HG03442 (cell line): ENCODE measurements around the gene NOP9.

Experiments used
- ATAC-seq: cut with Tn5 transposase; IDR thresholded peaks from one replicate; pipeline ENCODE4 v1.9.1; 2021; ENCODE audit warnings: mild to moderate bottlenecking, moderate library complexity; ENCODE audit not compliant: unreplicated experiment

NOP9 gene

DNA sequence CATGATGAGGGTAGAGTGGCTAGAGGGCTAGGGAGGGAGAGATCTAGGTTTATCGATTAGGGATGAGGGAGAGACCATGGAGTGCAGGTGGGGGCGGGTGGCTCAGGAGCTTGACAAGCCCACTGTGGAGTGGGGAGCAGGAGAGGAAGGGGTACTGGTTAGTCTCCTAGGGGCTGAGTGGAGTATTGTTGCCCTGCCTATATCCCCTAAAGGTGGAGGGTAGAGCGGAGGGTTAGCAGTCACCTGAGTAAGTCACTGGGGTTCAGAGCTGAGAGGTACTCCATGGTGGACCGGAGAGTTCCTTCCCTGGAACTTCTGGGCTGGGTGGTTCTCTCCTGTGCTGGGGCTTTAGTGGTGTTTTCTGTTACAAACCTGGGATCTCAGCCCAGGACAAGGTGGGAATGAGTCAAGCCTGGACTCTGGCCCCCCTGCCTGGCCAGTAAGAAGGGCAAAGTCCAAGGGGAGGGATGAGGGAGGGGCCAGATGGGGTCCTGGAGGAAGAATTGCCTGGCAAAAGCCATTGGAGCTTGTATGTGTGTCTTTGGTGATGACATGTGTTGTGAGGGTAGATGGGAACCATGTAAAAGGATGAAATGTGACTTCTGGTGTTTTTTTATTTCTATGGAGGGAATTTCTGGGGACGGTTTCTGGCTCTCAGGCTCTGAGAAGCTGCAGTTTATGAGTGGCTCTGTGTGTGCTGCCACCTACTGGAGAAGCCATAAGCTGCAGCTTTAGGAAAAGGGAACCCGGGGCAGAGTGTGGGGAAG, 8.1 kb downstream of the NOP9 start, which contains the start of gene CIDEB:
TSS of gene CIDEB (minus strand) at position 403 of the 767 bp plus-strand sequence. CDS start at position 284, 119 bp downstream.
- ATAC-seq = no peak

GRCh38 chr14:24308342-24309124, 8.9 kb downstream of the NOP9 start:
- ATAC-seq = no peak

DNA sequence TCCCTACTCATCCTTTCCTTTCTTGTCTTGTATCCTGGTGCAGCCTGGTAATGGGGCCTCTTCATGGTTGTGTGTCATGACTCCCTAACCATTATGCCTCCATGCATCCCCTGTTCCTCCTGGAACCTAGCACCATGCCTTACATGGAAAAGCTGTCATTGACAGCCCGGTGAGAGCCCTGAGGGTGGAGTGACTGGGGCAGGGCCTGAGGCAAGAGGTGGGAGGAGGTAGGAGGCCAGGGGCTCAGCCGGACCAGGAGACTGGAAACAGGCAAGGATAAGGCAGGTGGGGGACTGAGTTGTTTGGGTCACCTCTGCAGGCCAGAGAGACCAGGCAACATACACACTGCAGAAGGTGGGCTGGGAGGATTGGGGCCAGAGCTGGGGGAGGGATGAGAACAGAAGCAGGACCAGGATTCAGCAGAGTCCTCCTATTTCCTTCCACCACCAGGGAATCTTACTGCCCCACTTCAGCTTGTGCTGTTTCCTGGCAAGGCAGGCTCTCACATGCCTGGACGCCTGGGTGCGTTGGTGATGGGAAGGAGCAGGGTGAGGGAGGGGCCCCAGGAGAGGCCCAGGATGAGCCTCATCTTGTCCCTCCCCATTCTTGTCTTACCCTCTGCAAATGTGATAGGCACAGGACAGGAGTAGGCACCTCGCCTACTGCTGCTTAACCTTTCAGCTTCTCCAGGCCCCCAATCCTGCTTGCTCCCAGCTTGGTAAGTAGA, 10.1 kb downstream of the NOP9 start, which contains the start of gene LTB4R2:
TSS of gene LTB4R2 (plus strand) at position 603 of the 727 bp plus-strand sequence. CDS start 525 bp downstream, outside the sequence.
- no peak for ATAC-seq

DNA sequence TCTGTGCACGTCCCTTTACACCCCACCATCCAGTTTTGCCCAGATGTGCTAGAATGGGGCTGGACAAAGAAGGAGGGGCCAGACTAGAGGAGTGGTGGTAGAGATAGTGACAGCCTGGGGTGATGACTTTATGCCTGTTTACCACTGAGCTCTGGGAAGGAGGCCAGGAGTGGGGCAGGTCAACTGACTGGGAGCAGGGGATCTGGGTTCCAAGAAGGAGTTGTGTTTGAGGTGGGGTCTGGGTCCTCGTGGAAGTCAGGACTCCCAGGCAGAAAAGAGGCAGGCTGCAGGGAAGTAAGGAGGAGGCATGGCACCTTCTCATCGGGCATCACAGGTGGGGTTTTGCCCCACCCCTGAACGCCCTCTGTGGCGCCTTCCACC, 10.6 kb downstream of the NOP9 start:
- no peak for ATAC-seq

- peak; percentile 67 for ATAC-seq
Observed at GRCh38 chr14:24310646-24311604, 11.3 kb downstream of the NOP9 start, which contains the start of gene LTB4R. LTB4R (plus strand) TSS chr14:24311502; CDS start chr14:24315652, 4,150 bp downstream.

- no peak for ATAC-seq
Observed at GRCh38 chr14:24311837-24312615, 12.4 kb downstream of the NOP9 start.

DNA sequence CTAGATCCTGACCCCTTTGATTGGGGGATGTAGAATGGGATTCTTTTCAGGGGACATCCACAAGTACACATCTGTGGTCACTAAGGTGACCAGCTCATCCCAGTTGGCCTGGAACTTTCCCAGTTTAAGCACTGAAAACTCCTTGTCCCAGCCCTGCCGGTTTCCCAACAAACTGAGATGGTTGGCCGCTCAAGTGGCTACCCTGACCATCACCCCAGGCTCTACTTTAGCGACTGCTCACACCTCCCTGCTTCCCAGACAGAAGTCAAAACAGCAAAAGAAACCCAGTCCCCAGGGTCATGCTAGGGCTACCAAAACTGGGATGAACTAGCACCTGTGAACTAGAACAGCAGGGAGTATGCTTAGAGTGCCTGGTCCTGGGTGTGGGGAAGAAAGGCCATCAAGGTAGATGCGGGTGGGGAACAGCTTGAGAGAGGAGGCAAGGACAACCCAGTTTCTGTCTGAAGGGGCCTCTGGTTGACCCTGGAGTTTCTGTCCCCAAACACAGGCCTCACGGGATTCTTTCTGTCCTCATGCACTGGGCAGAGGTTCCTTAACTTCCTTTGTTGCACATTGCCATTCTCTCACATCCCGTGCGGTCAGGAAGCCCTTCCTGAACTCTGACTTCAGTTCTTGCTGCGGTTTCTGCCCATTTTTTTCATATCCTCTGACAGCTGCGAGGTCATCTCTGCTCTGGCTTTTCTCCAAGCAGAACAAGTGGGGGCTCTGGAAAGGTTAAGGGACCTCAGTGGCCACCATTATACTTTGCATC, 13.3 kb downstream of the NOP9 start:
- no peak for ATAC-seq

DNA sequence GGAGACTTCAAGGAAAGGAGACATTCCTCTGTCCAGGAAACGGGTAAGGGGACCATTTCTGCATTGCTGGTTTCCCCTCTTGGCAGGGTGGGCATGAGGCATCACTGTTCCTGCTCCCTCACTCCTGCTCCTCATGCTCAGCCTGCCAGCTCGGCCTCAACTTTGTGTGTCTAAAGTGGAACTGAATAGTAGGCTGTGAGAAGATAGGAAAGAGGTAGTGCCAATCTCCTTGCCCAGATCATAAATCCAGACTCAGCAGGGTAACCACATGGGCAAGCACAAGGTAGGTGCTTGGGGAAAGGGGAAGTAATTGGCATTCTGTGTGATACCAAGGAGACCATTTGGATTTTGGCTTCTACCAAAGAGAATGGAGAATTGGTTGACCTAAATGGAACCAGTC, 14.3 kb downstream of the NOP9 start:
- no peak for ATAC-seq

DNA sequence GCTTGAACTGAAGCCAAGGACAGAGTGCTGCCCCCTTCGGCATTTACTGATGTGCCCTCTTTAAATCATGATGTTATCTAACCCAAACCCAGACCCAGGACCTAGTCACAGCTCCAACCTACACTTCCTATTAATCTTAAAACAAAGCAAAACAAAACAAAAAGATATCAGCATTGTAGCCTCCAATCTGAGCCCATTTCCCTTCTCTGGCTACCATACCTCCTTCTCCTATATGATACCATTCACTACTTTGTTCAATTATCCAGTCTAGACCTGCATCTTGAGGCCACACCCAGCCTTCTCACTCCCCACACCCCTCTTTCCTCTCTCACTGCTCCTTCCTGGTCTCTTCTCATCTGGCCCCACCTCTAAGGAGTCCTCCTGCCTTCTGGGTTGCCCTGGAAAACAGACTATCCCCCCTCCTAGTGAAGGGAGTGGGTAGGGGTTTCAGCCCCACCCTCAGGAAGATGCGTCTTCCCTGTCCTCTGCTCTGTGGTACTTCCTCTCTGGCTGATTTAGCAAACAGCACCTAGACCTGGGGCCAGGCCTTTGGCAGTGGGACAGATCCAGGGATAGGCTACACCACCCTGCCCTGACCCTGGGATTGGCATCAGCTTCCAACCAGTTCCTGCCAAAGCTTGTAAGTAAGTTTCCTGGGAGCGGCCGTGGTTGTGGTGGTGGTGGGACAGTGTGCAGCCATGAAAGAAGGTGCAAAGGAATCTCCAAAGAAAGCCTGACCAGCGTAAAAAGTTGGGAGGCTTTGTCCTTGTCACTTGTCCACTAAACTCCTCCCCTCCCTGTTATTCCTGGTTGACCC, 14.9 kb downstream of the NOP9 start:
- ATAC-seq = no peak

- no peak for ATAC-seq
Observed at GRCh38 chr14:24315243-24315806, 15.7 kb downstream of the NOP9 start.

GRCh38 chr14:24315807-24316596, 16.4 kb downstream of the NOP9 start:
- no peak for ATAC-seq

- no peak for ATAC-seq
Observed at GRCh38 chr14:24316597-24316950, 16.9 kb downstream of the NOP9 start.

DNA sequence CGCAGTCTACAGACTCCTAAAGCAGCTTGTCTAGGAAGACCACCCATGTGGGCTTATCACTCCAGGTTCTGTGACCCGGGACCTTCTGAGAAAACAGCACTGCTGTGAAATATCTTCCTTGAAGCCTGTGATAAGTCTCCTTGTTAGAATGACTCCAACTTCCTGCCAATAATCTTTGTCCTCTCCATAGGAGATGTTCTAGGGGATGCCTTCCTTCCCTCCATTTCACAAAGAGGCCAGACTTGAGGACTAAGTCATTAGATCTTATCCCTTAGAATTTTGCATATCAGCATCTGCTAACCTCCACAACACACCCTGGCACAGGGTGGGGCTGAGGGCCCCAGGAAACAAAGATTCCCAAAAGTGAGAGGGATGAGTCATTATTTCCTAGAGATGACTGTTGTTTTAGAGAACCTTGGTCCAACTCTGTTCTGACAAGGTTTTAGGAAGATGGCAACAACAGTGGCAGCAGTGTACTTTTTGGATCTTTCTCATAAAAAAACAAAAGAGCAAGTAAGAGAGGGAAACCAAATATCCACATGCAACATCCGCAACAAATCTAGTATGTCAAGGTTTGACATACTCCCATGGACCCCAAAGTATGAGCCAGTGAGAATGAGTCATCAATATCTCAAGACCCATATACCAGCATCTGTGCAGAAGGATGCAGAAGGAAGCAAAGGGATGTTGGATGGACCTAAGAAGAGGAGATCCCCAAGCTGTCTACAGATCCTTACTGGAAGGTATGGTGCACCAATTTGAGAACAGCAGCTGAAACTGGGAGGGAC, 17.7 kb downstream of the NOP9 start:
- ATAC-seq = no peak

DNA sequence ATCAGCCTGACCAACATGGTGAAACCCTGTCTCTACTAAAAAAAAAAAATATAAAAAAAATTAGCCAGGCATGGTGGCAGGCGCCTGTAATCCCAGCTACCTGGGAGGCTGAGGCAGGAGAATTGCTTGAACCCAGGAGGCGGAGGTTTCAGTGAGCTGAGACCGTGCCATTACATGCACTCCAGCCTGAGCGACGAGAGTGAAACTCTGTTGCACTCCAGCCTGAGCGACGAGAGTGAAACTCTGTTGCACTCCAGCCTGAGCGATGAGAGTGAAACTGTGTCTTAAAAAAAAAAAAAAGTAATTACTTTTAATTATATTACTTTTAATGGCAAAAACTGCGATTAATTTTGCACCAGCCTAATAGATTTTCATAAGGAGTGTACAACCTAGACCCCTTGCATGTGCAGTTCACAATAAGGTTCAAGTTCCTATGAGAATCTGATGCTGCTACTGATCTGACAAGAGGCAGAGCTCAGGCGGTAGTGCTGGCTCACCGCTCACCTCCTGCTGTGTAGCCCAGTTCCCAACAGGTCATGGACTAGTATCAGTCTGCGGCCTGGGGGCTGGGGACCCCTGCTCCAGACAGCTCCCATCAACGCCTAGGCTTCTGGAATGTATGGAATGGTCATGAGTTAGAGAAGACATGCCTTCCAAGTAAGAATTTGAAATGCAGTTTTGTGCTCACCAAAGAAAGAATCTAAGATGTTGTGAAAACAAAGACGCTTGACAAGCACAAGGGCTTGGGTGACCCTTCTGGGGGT, 21.7 kb downstream of the NOP9 start:
- ATAC-seq = no peak

DNA sequence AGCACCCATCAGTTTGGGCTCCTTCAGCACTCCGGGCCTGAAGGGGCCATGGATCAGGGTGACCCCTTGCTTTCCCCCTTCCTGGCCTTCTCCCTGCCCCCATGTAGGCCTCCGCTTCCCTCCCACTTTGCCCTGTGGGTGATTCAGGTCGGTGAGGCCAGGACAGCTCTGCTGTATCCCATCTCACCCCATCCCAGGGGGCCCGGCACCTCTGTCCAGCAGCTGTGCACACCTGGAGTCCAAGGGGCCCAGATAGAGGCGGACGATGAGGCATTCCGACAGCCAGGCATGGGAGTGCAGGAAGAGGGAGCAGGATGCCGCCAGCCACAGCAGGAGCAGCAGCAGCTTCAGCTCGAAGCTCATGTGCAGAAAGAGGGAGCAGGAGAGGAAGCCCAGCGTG, 23.0 kb downstream of the NOP9 start:
- no peak for ATAC-seq
